GM18868 (cell line): ENCODE measurements around the gene EVPL.

Source experiments
- ATAC-seq: cut with Tn5 transposase; IDR thresholded peaks from one replicate; pipeline ENCODE4 v1.9.1; 2021; ENCODE audit warnings: mild to moderate bottlenecking, moderate library complexity; ENCODE audit not compliant: unreplicated experiment

The EVPL gene

DNA sequence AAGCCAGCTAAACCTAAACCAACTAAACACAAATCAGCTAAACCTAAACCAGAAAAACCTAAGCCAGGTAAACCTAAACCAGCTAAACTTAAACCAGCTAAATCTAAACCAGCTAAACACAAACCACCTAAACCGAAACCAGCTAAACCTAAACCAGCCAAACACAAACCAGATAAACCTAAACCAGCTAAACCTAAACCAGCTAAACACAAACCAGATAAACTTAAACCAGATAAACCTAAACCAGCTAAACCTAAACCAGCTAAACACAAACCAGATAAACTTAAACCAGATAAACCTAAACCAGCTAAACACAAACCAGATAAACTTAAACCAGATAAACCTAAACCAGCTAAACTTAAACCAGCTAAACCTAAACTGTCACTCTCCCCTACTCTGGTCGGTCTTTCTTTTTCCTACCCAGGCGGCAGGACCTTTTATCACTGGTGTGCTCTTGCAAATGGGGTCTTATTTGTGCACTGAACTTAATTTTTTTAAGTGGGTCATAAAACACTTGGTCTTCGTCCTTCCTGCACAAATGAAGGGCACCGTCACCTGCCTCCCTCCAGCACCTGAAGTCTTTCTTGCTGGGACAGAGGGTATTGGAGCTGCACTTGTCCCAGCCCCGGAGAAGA is 7.2 kb downstream of the EVPL start:
- ATAC-seq, result no peak

DNA sequence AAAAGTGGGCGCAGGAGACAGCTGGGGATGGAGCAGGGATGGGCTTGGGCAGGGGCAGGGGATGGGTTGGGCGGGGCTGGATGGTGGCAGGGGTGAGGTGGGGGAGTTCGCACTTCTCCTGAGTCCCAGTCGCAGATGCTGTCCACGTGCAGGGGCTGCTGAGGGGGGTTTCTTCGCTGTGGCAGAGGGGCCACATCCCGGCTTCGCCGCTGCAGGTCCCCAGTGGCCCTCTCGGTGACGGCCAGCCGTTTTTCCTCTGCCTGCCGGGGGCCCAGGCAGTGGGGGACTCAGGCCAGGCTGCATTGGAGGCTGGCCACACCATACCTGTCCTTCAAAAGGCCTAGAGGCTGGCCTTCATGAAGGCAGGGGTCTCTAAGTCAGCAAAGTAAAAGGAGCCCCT is 8.3 kb downstream of the EVPL start:
- no peak for ATAC-seq

DNA sequence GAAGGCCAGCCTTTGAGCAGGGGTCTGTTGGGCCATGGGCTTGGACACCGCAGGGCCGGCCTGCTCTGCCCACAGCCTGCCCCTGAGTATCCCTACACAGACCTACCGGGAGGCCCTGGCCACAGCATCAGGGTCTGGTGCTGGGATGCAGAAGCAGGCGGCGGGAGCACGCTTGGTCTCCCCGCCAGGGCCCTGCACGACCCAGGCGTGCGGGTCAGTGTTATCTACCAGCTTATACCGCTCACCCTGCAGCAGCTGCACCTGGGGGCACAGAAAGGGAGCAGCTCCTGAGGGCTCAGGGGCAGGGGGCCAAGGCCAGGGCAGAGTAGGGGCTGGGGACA is 8.8 kb downstream of the EVPL start:
- no peak for ATAC-seq

DNA sequence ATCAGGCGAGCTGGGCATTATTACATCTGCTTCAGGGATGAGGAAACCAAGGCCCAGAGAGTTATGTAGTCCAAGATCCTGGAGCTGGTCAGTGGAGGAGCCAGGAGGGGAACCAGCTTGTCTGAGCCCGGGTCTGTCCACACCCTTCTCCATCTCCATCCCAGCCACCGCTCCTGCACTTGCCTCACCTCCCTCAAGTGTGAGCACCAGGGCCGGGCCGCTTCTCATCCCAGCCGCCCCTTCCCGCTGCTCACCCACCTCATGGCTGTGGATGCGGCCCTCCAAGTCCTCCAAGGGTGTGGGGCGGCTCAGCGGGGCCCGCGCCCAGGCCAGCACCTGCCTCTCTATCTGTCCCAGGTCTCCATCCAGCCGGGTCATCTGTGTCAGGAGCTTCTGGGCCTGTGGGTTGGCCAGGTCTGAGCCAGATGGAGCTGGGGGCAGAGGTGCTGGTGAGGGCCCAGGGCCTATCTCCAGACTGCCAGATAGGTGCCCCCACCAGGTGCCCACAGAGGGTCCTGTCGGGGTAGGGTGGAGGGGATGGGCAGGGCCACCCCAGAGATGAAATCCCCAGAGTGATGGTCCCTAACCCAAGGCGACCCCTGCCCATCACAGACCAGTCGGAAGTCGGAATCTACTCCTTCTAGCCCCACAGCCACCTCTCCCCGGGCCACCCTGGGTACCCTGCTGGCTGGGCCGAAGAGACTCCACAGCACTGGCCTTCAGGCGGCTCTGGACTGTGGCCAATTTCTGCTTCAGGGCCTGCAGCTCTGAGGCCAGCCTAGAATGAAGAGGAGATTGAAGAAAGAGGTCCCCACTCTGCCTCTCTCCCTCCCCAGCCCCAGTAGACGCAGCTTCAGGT is 9.4 kb downstream of the EVPL start:
- ATAC-seq, result no peak

DNA sequence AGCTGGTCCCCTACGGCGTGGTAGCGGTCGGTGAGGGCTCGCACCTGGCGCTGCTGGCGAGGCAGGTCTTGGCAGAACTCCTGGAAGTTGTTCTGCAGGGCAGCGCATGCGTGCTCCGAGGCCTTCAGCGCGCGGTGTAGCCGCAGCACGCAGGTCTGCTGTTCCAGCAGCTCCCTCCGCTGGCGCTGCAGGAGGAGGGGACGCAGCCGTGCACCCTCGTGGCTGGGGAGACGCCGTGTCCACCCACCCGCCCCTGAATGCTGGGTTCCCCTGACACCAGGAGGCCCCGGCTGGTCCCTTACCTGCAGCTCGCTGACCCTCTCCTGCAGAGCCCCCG is 12.2 kb downstream of the EVPL start:
- ATAC-seq, result no peak

DNA sequence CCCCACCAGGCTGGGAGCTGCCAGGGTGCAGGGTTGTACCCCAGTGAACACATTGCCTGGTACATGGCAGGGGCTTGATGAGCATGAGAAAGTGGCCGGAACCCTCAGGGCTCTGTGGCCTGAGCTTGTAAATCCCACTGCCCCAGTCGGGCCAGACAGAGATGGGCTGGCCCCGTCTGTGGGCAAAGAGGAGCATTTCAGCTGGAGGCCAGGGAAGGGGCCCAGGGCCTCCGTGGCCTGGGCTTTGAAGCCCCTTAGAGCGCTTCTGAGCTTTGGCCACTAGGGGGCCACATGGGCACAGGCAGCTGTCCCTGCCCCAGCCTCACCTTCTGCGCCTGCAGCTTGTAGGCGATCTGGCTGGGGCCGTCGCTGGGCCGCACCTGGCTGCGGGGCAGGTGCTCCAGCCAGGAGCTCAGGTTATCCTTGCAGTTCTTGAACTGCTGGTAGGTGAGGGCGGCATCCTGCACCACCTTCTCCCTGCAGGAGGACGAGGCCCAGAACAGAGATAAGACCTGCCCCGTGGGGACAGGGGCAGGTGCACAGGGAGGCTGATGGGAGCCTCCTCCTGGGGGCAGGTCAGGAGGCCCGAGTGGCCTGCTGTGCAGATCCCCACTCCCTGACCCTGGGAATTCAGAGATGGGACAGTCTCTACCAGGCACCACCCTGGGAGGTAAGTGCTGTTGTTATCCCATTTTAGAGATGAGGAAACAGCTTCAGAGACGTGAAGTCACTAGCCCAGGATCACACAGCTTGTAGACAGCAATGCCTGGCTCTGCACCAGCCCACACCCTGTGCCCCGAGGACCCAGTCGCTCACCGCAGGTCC is 12.8 kb downstream of the EVPL start:
- no peak for ATAC-seq

DNA sequence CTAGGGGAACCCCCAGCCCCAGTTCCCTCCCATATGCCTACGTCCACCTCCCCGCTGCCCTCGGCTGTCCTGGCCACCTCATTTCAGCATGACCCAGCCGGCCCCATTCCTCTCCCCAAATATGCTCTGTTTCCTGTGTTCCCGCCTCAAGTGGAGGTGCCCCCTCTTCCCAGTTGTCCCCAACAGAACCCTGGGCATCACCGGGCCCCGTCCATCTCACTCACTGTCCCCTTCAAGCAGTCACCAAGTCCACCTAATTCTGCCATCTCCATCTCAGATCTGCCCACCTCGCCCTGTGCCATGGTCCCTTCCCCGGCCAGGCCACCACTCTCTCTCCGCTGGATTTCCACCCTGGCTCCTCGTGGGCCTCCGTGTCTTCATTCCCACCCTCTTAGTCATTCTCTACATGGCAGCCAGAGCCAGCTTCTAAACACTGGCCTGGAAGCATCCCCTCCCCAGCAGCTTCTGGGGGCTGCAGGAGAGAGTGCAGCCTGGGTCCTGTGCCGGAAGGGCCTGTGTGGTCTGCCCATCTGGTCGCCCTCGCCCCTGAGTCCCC is 13.7 kb downstream of the EVPL start:
- ATAC-seq, result no peak

DNA sequence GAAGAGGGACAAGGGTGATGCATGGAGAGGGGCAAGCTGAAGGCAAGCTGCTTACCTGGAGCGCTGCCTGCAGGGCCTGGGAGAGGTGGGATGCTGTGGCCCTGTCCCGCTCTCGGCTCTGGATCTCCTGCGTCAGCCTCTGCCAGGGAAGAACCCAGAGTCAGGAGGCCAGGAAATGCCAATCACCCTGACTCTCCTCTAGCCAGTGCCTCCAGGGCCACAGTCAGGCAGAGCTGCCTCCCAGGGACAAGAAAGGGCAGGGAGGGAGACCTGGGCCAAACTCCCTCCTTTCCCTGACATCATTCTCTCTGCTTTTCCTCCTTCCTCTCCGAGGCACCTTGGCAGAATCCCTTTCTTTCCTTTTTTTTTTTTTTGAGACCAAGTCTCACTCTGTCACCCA is 15.2 kb downstream of the EVPL start:
- ATAC-seq, result no peak

DNA sequence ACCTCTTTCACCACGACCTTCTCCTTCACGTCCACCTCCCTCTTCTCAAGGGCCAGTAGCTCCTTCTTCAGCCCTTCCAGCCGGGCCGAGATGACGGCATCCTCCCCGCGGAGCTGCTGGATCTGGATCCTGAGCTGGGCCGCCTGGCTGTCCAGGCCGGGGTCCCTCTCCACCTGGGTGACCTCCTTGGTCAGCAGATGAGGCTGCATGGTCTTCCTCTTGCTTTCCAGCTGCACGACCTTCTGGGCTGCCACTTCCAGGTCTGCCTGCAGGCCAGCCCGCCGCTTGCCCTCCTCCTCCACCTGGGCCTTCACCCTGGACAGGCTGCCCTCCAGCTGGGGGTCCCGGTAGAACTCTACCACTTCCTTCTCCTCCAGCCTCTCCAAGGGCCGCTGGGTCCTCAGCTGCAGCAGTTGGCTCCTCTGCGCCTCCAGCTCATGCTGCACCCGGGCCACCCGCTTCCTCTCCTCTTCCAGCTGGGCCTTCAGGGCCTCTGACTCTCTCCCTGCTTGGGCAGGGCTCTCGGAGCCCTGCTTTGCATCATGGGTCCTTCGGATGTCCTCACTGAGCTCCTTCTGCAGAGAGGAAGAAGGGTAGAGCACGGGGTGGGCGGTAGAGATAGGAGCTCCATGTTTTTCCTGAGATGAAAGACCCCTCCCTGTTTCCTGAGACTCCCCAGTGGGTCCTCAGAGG is 17.0 kb downstream of the EVPL start:
- no peak for ATAC-seq

DNA sequence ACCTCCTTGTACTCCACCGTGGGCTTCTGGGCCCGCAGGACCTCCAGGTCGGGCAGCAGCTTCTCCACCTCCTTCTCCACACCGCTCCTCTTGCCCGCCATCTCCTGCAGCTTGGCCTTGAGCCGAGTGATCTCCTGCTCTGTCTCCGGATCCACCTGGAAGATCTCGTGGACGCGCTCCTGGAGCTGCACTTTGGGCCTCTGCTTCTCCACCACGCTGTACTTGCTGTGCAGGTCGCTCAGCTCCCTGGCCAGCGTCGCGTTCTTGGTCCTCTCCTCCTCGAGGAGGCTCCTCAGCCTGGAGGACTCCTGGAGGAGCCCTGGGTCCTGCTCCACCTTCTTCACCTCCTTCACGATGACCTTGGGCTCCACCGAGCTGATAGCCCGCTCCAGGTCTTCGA is 17.7 kb downstream of the EVPL start:
- ATAC-seq, result no peak

DNA sequence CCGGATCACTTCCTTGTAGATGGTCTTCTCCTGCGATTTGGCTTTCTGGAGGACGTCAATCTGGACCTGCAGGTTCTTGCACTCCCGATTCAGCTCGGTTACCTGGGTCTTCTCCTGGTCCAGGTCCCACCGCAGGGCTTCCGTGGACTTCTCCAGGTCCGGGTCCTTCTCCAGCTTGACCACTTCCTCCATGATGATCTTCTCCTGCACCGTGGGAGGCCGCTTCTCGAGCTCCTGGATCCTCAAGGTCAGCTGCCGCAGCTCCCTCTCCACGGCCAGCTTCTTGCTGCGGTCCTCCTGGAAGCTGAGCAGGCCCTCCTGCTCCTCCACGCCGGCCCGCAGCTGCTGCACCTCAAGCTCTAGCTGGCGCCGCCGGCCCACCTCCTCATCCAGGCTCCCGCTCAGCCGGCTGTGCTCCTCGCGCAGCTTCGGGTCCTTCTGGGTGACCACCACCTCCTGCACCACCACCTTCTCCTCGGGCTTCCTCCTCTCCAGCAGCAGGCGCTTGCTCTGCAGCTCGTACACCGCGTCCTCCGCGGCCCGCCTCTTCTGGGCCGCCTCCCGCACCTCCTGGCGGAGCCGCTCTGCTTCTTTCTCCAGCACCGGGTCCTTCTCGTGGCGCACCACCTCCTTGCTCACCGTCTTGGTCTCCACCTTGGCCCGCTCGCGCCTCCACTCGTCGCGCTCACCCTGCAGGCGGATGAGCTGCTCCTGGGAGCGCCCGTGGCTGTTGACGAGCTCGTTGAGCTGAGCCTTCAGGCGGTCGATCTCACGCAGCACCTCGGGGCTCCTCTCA is 18.3 kb downstream of the EVPL start:
- ATAC-seq, result no peak

DNA sequence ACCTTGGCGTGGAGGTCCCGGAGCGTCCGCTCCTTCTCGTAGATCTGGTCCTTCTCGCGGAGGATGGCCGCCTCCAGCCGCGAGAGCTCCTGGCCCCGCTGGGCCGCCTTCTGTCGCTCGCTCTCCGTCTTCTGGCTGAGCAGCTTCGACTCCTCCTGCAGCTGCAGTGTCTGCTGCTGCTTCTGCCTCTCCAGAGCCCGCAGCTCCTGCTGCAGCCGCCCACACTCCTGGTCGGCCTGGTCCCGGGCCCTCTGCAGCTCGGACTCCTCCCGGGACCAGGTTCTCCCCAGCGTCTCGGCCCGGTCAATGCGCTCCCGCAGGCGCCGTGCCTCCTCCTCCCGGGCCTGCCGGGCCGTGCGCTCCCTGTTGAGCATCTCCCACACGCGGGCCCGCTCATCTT is 18.9 kb downstream of the EVPL start:
- ATAC-seq, result no peak

DNA sequence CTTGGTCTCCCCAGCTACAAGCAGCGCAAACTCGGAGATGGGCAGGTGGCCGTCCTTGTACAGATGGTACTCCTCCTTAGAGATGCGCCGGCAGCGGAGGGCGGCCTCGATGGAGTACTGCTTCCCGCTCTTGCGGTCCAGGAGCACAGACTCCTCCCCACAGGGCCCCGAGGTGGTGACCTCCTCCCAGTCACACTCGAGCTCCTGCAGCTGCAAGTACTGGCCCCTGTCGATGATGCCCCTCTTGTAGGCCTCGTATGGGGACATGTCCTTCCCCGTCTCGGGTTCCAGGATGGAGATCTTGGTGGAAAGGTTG is 19.3 kb downstream of the EVPL start:
- no peak for ATAC-seq

DNA sequence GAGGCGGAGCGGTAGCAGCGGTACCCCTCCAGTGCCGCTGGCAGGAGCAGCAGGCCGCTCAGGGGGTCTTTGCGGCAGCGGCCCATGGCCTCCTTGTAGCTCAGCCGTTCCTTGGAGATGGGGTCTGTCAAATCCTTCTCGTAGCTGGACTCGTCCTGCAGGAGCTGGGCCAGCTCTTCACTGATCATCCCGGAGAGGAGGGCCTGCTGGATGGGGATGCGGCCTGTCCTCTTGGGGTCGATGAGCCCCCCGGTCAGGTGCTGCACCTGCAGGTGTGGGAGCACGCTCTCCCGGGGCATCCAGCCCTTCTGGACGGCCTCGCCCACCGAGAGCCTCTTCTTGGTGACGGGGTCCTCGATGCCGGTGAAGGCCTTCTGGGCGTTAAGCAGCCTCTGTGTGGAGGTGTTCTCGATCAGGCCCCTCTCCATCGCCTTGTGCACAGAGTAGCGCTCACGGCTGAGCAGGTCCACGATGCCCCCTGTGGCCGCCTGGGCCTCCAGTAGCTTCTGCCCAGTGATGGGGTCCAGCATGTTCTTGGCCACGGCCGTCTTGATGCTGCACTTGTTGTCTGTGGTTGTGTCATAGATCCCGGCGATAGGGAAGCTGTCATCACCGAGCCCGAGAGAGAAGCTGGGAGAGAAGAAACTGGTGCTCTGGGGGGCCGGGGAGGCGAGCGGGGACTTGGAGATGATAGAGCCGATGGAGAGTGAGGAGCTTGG is 19.8 kb downstream of the EVPL start:
- ATAC-seq, result no peak

DNA sequence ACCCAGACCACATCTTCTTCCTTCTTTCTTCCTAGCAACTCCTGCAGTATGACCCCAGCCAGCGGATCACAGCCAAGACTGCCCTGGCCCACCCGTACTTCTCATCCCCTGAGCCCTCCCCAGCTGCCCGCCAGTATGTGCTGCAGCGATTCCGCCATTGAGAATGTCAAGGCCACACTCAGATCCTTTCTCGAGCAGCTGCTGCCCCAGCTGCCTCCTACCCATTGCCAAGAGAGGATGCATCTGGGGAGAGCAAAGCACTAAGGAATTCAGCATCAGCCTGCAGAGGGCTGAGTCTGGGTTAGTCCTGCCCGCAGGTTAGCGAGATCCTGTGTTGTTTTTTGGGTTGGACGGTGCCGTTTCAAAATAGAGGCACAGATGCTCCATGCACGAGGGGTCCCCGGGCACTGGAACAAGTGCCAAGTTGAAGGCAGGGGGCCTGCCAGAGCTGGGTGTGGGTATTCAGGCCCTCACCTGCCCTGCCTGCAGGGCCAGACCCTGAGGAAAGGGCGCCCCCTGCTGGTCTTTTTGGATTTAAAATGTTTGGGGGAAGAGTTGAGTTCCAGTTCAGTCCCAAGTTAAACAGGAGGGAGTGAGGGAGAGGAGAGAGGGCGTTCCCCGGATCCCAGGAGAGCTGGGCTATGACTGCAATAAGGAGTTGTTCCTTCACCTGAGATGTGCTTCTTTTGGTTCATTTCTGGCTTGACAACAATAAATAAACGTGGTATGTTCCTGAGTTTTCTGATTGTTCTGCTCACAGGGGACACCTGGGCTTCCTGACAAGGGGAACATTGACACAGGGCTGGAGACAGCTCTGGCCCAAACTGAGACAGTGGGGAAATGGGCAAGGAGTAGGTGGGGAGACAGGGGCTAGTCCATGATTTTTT is 21.6 kb downstream of the EVPL start:
- ATAC-seq, result no peak

DNA sequence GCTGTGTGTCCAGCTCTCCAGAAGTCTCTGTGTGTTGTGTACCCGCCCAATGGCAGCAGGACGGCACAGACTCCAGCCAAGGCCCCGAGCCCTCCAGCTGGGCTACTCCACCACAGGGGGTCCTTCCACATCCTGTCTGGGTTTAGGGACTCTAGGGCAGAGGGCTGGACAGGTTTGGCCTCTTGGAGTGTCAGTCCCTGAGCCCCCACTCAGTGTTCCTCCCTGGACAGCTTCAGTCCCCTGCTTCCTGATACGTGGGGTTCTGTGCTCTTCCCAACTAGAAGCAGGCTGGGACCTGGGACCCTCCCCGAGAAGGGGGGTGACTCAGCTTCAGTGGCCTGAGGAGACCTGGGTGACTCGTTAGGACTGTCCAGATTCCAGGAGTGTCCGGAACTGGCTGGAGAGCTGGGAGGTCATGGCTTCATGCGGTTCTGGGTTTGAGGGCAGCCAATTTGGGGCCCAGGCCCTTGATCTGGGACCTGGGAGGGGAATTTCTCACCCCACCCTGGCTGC is 22.3 kb downstream of the EVPL start:
- no peak for ATAC-seq

DNA sequence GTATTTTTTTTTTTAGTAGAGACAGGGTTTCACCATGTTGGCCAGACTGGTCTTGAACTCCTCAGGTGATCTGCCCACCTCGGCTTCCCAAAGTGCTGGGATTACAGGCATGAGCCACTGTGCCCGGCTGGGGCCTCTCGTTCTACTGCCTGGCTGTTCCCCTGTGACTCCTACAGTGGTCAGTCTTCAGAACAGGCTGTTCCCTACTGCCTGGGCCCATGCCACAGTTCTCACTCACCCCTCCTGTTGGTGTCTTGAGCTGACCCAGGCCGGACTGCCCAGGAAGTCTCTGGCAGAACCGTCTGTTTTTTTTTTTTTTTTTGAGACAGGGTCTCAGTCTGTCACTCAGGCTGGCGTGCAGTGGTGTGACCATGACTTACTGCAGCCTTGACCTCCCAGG is 23.2 kb downstream of the EVPL start:
- ATAC-seq, result no peak

DNA sequence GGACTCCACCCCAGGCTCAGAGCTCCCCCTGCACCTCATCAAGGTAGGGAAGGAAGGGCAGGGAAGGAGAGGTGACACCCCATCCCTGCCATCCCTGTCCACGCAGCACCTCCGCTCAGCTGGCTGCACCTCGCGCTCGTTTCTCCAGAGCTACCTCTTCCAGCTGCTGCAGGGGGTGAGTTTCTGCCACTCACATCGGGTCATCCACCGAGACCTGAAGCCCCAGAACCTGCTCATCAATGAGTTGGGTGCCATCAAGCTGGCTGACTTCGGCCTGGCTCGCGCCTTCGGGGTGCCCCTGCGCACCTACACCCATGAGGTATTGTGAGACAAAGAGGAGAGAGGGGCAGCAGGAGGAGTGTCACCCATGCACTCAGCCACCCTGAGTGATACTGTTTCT is 25.0 kb downstream of the EVPL start:
- ATAC-seq, result no peak
